Peyer's patch (tissue), 4 donors: ENCODE data around the gene TMOD1.

Experiments used
- POLR2A ChIP-seq, 2 donors: fragments of 450-650 bp; IDR thresholded peaks; one replicate each; pipeline ENCODE4 v1.5.1; 2017; ENCODE audit warnings: antibody characterized with exemption in 2 of 2, mild to moderate bottlenecking in 2 of 2, moderate library complexity in 2 of 2
- TF ChIP-seq, protein P1 (sequence below), 6 experiments: fragments of 450-650 bp in 4 of 6; fragments of 200-600 bp in 2 of 6; sonication (generic) in 1 of 6; IDR thresholded peaks; one replicate each; pipeline ENCODE4 v1.5.1; 2017 to 2019; ENCODE audit warnings: antibody characterized with exemption in 6 of 6, mild to moderate bottlenecking in 3 of 6, moderate library complexity in 1 of 6

DNA sequence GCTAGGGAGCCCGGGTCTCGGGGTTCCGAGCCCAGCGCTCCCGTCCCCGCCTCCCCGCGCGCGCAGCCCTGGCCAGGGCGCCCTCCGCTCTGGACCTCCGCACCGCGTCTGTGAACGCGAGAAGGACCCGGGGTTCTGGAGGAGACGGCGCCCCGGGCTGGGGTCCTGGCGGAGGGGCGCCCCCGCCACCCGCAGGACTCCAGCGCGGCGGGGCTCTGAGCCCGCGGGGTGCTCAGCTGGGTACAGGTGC, 431 bp downstream of the TMOD1 start:
- TF ChIP-seq, protein P1, sequence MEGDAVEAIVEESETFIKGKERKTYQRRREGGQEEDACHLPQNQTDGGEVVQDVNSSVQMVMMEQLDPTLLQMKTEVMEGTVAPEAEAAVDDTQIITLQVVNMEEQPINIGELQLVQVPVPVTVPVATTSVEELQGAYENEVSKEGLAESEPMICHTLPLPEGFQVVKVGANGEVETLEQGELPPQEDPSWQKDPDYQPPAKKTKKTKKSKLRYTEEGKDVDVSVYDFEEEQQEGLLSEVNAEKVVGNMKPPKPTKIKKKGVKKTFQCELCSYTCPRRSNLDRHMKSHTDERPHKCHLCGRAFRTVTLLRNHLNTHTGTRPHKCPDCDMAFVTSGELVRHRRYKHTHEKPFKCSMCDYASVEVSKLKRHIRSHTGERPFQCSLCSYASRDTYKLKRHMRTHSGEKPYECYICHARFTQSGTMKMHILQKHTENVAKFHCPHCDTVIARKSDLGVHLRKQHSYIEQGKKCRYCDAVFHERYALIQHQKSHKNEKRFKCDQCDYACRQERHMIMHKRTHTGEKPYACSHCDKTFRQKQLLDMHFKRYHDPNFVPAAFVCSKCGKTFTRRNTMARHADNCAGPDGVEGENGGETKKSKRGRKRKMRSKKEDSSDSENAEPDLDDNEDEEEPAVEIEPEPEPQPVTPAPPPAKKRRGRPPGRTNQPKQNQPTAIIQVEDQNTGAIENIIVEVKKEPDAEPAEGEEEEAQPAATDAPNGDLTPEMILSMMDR (IDR thresholded peaks at IDR 0.05), result no peak
- no peak for TF ChIP-seq POLR2A (IDR thresholded peaks at IDR 0.05)
